ENCODE measurements around the gene SMARCC2. TPM values are rescaled to one million over a fixed set of nuclear protein-coding genes. Genes with fewer than 3 reads are reported as not detected.
A peak's percentile ranks its signal among the peaks of the same experiment; 100 is the strongest.

SMARCC2 gene
- total RNA-seq, 3 donors from 2014 or later (not counting 1 experiment from before 2014, with no cell fraction given), result 205 to 232 (median 210) TPM

- no peak overlapping the region for H3K4me3 ChIP-seq (ENCODE audit: low read length)
- no peak for ATAC-seq
- peaks cover 16% of the 10 kb centered on the region for H3K4me1 ChIP-seq (ENCODE audit: control insufficient read depth, insufficient read depth, low read length)
- no peak for TF ChIP-seq CTCF (IDR thresholded peaks at IDR 0.05)
- H3K9me3 ChIP-seq (ENCODE audit: control insufficient read depth, insufficient read depth, low read length), result no peaks in the 10 kb centered on the region
- H3K36me3 ChIP-seq (ENCODE audit: control insufficient read depth, insufficient read depth, low read length), result peaks cover 87% of the 10 kb centered on the region
- Mint-ChIP-seq H3K4me3 (no peak overlapping the region), H3K27me3 (ENCODE audit: low read depth in 2 of 2) (no peaks in the 10 kb centered on the region), H3K9me3 (no peaks in the 10 kb centered on the region), H3K4me1 (peaks cover 7 to 19% of the 10 kb centered on the region in 2 donors), H3K36me3 (peaks cover 35% of the 10 kb centered on the region), H3K27ac (peak overlapping the region; percentile 22 to 72)
- intact Hi-C loops (cut with micrococcal nuclease), result no loop called here
- no peaks in the 10 kb centered on the region for H3K27me3 ChIP-seq (ENCODE audit: control insufficient read depth, insufficient read depth, low read length)
- no peak overlapping the region for H3K27ac ChIP-seq (ENCODE audit: low read length)
- WGBS (ENCODE audit: insufficient coverage), result 94% methylated on average over 12 of the region's 14 CpGs
- DNase-seq, result peak in 1 of 2 donors; percentile 26
Measured at GRCh38 chr12:56137853-56138571, 51.3 kb downstream of the SMARCC2 start.

GRCh38 chr12:56134897-56135296 lies 54.4 kb downstream of the SMARCC2 start:
- Mint-ChIP-seq H3K4me3 (no peak overlapping the region), H3K27ac (no peak overlapping the region), H3K36me3 (peaks cover 37% of the 10 kb centered on the region), H3K4me1 (peaks cover 23 to 38% of the 10 kb centered on the region in 2 donors), H3K27me3 (ENCODE audit: low read depth in 2 of 2) (no peaks in the 10 kb centered on the region), H3K9me3 (no peaks in the 10 kb centered on the region)
- TF ChIP-seq CTCF (IDR thresholded peaks at IDR 0.05), result no peak
- intact Hi-C loops (cut with micrococcal nuclease), result no loop called here
- ATAC-seq (no peak), DNase-seq (no peak)
- peaks cover 21% of the 10 kb centered on the region for H3K4me1 ChIP-seq (ENCODE audit: control insufficient read depth, insufficient read depth, low read length)
- H3K4me3 ChIP-seq (ENCODE audit: low read length), result no peak overlapping the region
- no peaks in the 10 kb centered on the region for H3K9me3 ChIP-seq (ENCODE audit: control insufficient read depth, insufficient read depth, low read length)
- no peaks in the 10 kb centered on the region for H3K27me3 ChIP-seq (ENCODE audit: control insufficient read depth, insufficient read depth, low read length)
- WGBS (ENCODE audit: insufficient coverage), result 95% methylated on average over 4 of the region's 6 CpGs
- peaks cover 87% of the 10 kb centered on the region for H3K36me3 ChIP-seq (ENCODE audit: control insufficient read depth, insufficient read depth, low read length)
- no peak overlapping the region for H3K27ac ChIP-seq (ENCODE audit: low read length)

- DNase-seq (no peak), ATAC-seq (no peak)
- 94% methylated on average over 1 of the region's 4 CpGs for WGBS (ENCODE audit: insufficient coverage)
- TF ChIP-seq CTCF (IDR thresholded peaks at IDR 0.05), result no peak
- H3K4me3 ChIP-seq (ENCODE audit: low read length), result no peak overlapping the region
- peaks cover 39% of the 10 kb centered on the region for H3K4me1 ChIP-seq (ENCODE audit: control insufficient read depth, insufficient read depth, low read length)
- no peaks in the 10 kb centered on the region for H3K27me3 ChIP-seq (ENCODE audit: control insufficient read depth, insufficient read depth, low read length)
- peak overlapping the region; percentile 88 to 93 for H3K27ac Mint-ChIP-seq
- peak overlapping the region; percentile 85 for H3K27ac ChIP-seq (ENCODE audit: low read length)
- H3K9me3 Mint-ChIP-seq, result no peaks in the 10 kb centered on the region
- H3K36me3 Mint-ChIP-seq, result peaks cover 20% of the 10 kb centered on the region
- H3K4me1 Mint-ChIP-seq, result peaks cover 51 to 57% of the 10 kb centered on the region in 2 donors
- no peaks in the 10 kb centered on the region for H3K27me3 Mint-ChIP-seq (ENCODE audit: low read depth in 2 of 2)
- no peaks in the 10 kb centered on the region for H3K9me3 ChIP-seq (ENCODE audit: control insufficient read depth, insufficient read depth, low read length)
- intact Hi-C loops (cut with micrococcal nuclease), result no loop called here
- H3K4me3 Mint-ChIP-seq, result peak overlapping the region; percentile 97
- H3K36me3 ChIP-seq (ENCODE audit: control insufficient read depth, insufficient read depth, low read length), result peaks cover 50% of the 10 kb centered on the region
Measured at GRCh38 chr12:56130876-56131275, 58.4 kb downstream of the SMARCC2 start.
